ENCODE measurements around the gene UBA6.

DNA sequence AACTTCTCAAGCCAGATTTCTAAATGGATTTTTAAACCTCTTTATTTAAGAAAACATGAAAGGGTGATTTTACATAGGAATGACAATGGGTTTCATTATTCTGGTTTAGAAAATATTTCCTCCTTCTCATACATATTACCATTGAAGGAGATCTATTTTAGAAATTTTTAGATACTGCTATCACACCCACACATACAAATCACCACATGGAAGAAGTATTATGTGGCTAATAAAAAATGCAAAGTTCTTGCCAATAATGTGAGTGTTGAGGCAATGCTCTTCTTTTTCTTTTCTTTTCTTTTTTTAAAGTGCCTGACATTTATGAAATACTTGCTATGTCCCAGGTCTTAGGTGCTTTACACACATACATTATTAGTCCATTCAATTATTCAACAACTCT is 135.7 kb downstream of the UBA6 start:
- TF ChIP-seq, protein P1, sequence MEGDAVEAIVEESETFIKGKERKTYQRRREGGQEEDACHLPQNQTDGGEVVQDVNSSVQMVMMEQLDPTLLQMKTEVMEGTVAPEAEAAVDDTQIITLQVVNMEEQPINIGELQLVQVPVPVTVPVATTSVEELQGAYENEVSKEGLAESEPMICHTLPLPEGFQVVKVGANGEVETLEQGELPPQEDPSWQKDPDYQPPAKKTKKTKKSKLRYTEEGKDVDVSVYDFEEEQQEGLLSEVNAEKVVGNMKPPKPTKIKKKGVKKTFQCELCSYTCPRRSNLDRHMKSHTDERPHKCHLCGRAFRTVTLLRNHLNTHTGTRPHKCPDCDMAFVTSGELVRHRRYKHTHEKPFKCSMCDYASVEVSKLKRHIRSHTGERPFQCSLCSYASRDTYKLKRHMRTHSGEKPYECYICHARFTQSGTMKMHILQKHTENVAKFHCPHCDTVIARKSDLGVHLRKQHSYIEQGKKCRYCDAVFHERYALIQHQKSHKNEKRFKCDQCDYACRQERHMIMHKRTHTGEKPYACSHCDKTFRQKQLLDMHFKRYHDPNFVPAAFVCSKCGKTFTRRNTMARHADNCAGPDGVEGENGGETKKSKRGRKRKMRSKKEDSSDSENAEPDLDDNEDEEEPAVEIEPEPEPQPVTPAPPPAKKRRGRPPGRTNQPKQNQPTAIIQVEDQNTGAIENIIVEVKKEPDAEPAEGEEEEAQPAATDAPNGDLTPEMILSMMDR (IDR thresholded peaks at IDR 0.05) = no peak
- no peak for TF ChIP-seq EP300 (IDR thresholded peaks at IDR 0.05)
- TF ChIP-seq POLR2A (IDR thresholded peaks at IDR 0.05) = no peak

Data from ovary (tissue), 3 donors.